Hippocampal formation (tissue), 2 donors: ENCODE results near the gene SFTPA2.
"Not testable (repeated sequence)": the region's sequence is repeated elsewhere in the genome, so short reads cannot be mapped to it uniquely, and the experiment has no call there.

Experiments
- DNase-seq, 2 donors: peaks; one replicate each; lab custom pipeline; 2025; lab: John Stamatoyannopoulos, UW

SFTPA2 gene

GRCh38 chr10:79511891-79512583, 48.2 kb downstream of the SFTPA2 start, which contains the start of gene EIF5AL1:
Gene EIF5AL1, plus strand, starts transcription at chr10:79512533. Its CDS starts 117 bp downstream, at chr10:79512650.
- DNase-seq: not testable (repeated sequence)

DNA sequence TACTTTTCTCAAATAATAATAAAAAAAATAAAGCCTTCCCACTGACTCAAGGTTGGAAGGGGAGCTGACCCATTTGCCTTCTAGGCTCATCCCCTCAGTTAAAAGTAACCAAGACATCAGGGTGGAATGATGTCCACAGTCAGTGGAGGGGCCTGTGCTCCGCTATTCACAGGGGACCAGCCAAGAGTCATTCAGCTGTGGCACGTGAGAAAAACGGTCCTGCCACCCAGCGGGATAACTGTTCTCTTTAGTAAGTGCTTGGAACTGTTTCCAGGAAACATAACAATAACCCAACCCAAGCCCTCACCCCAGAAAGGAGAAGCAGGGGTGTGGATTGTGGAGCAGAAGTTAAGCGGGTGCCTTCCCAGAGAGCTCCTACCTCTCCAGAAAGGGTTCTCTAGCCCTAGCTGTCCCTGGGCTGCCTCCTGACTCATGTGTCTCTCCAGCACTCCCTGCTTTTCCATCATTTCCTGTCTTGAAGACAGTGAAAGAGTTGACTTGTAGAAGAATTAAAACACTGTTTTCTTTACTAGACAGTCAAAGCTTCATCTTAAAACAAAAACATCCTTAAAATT, 50.2 kb downstream of the SFTPA2 start:
- DNase-seq: not testable (repeated sequence)

GRCh38 chr10:79509306-79509933, 50.8 kb downstream of the SFTPA2 start:
- not testable (repeated sequence) for DNase-seq

GRCh38 chr10:79508245-79508644, 52.0 kb downstream of the SFTPA2 start:
- DNase-seq: not testable (repeated sequence)

- DNase-seq: no peak
Measured at GRCh38 chr10:79507440-79508167, 52.6 kb downstream of the SFTPA2 start.
